ENCODE measurements around the gene DPEP2NB.
"Not testable (repeated sequence)": the region's sequence is repeated elsewhere in the genome, so short reads cannot be mapped to it uniquely, and the experiment has no call there.

DPEP2NB gene

DNA sequence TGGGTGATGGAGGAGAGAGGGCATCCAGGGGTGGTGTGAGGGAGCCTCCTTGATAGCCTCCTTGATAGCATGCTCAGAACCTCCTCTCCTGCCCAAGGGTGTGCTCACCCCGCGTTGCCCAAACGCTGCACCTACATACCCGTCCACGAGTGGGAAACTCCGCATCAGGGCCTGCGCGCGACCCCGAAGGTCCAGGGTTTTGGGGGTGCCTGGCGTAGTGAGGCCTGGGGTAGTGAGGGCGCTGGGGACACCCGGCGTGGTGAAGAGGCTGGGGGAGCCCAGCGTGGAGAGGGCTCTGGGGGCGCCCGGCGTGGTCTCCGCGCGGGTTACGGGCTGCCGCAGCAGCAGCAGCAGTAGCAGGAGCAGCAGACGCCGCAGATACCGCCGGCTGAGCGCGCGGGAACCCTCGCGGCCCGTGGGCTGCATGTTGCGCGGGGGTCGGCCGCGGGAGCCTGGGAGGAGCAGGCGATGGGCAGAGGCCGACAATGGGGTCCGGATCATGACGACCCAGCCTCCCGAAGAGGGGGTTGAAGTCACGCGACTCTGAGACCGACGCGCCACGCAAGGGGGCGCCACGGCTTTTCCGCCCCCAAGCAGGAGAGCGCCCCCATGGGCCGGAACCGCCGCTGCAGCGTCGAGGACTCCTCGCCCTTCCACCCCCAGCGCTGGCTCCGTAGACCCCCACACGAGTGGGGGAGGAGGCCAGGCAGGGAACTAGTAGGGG, 35.6 kb downstream of the DPEP2NB start, which contains the start of gene DPEP3:
Gene DPEP3, minus strand, starts transcription at position 545 of the 724 bp plus-strand sequence. Its CDS starts 119 bp downstream, at position 426.
- no peak for FAIRE-seq

DNA sequence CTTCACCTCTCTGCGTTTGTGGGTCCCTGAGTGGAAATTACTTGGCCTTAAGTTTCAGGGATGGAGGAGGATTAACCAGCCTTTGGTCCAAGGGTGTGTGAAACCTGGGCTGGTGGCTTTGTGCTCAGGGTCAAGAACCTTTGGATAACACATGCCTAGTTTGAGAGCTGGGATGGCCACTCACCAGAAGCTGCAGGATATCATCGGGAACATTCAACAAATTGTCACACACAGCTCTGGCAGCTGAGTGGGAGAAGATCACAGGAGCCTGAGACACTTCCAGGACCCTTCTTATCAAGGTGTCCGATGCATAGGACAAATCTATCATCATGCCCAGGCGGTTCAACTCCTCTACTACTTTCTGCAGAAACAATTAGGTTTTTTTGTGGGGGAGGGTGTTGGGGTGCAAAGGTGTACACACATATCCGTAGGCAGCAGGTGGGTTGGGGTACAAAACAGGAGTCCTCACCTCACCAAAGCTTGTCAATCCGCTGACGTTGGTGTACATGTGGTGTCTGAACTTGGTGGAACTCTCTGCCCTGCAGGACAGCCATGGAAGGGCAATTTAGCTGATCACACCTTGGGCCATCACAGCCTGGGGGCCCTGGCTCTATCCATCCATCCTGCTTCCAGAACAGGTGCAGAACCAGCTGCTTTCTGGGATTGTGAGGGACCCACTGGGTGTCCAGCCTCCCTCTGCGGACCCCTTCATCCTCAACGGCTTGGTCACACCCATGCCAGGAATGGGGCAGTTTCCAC, 38.1 kb downstream of the DPEP2NB start:
- no peak for FAIRE-seq

DNA sequence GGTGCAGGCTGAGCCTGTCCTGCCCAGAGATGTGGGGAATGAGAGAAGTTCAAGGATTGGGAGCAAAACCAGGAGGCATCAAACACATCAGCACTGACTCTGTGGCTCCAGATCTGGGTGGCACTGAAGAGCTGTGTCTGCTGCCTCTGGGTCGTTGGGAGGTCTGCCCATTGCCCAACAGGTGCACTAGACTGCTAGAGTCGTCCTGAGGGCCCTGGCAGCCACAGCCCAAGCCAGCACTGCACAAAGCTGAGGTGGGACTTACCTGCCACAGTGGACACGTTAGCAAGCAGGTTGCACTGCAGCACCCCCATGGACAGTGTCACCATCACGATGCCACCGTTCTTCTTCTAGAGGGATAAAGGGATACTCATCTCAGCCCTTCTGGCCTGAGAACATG, 38.7 kb downstream of the DPEP2NB start:
- no peak for FAIRE-seq

DNA sequence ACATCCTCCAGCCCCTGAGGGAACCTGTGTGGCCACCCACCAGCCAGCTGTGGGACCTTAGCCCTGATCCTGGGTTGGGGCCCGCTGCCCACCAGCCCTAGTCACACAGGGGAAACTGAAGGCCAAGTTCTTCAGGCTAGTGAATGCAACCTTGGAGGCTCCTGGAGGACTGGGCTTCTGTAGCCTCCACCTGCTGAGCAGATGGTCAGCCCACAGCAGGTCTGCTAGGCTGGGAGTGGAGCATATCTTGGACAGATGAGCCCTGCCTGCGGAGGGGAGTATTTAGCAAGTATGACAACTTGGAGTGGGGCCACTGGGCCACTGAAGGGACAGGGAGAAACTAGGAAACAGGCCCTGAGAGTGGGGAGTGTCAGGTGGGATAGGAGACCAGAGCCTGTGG, 39.5 kb downstream of the DPEP2NB start:
- FAIRE-seq: no peak

DNA sequence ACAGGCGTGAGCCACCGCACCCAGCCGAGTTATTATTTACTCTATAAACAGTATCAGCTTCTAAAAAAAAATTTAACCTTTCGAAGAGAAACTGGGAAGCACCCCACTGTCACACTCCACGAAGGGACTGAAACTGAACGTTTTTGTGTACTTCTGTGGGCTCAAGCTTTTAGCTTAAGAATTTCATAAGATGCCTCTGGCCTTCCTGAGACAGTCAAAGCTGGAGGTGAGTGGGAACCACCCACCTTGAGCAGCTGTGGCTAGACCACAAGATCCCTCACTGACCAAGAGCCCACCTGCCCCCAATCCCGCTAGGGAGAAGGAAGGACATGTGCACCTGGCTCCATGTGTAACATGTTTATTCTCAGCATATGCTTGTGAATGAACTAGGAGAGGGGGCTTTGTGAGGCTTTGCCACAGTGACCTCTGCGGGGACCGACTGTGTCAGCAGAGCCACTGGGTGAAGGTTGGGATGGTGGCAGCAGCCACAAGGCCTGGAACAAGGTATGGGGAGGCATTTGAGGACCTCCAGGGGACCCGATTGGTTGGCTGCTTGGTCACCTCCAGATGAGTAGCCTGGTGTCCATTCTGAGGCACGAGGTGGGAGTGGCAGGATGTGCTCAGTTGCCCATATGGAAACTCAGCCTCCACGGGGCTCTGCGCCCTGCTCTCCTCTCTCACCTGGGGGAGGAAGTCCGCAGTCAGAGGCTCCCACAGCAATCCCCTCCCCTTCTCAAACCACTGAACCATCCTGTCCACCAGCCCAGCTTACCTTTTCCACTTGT, 40.2 kb downstream of the DPEP2NB start:
- no peak for FAIRE-seq

DNA sequence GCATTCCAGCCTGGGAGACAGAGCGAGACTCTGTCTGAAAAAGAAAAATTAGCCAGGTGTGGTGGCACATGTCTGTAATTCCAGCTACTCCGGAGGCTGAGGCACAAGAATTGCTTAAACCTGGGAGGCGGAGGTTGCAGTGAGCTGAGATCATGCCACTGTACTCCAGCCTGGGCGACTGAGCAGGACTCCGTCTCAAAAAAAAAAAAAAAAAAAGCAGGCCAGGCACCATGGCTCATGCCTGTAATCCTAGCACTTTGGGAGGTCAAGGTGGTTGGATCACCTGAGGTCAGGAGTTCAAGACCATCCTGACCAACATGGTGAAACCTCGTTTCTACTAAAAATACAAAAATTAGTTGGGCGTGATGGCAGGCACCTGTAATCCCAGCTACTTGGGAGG, 43.4 kb downstream of the DPEP2NB start:
- FAIRE-seq: not testable (repeated sequence)

DNA sequence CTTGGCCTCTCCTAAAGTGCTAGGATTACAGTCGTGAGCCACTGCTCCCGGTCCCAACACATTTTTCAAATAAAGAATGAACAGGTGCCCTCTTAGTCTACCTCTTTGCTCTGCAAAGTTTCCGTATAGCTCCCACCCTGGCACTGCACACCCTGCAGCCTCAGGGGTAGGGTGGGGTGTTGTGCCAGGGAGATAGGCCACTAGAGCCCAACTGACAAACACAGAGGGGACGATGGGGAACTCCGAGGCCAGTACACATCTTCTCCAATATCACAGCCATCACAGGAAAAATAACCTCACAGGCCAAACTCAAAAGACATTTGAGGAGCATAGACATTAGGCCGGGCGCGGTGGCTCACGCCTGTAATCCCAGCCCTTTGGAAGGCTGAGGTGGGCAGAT, 44.6 kb downstream of the DPEP2NB start:
- no peak for FAIRE-seq

DNA sequence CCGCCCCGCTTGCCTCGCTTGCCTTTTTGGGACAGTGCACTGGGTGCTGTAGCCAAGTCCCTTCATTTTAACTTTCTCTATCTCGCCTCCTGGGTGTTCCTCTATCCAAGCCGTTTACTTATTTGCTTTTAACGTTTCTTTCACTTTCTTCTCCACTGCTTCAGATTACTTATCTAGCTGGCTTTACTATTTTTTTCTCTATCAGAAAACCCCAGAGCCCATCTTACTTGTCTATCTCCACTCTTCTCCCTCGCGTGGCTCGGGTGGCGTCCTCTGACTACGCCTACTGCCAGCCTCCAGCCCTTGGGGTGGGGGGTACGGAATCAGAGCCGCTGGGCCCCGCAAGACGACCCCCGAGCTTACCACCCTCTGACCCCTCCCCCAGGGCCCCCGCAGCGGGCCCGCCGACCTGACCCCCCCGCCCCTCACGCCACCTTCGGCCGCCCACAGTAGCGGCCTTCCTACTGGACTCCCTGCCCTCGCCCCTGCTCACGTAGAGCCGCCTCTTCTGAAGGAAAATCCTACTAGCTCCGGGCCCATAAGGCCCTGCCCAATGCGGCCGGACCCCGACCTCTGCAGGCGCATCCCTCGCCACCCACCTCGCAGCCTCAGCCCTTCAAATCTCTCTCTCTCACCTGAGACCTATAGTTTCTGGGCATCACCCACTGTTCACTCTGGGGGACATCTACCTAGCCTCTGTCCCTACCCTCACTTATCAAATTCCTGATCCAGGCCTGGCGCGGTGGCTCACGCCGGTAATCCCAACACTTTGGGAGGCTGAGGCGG, 46.3 kb downstream of the DPEP2NB start:
- no peak for FAIRE-seq

DNA sequence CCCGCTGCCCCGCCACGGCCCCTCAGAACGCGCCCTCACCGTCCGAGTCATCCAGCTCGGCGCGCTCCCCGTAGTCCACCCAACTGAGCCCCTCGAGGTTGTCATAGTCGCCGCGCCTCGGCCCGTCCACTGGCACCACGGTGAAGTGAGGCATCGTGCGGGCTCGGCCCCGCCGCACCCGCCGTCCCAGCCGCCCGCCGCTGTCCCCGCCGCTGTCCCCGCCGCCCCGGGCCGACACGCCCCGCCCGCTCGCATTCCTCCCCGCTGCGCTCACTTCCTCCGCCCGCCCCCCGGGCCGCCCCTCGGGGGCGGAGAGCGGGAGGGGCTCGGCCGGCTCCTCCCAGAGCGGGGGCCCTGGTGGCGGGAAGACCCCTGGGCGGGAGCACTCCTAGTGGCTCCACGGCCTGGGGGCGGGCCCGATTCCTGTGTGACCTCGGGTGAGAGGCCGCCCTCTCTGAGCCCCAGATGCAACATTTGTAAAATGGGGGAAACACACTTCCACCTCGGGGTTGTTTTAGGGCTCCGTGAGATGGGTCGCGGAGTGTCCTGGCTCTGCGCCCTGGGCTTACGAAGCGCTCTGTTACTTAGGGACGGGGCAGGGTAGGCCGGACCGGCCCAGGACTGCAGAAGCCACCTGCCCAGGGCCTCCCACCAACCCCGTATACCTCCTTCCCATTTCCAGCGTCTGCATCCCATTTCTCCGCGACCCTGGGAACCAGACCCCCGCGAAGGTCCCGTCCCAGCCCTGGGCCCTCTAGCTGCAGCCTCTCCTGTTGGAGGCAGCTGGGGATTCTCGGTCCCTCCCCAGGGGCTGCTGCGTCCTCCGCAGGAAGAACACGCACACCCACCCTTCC, 47.1 kb downstream of the DPEP2NB start, which contains the start of gene SLC12A4:
Gene SLC12A4, minus strand, starts transcription at position 238 of the 854 bp plus-strand sequence. Its CDS starts 84 bp downstream, at position 154.
- FAIRE-seq: no peak

DNA sequence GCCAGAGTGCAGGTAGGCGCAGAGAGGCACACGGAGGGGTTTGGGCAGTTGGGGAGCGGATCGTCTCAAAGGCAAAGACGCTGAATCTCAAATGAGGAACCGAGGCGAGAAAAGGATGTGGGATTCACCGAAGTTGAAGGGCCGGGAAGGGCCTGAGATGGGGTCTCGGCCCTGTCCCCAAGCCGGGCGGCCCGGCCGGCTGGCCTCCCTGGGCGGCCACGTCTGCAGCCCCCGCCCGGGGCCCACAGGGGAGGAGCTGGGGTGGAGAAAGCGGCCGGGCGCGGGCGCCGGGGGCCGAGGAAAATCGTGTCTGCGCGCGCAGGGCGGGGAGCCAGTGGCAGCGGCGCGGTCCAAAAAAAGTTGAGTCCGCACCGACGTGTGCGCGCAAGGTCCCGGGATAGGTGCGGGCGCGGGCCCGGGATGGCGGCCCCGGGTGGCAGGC, 47.7 kb downstream of the DPEP2NB start:
- FAIRE-seq: no peak

DNA sequence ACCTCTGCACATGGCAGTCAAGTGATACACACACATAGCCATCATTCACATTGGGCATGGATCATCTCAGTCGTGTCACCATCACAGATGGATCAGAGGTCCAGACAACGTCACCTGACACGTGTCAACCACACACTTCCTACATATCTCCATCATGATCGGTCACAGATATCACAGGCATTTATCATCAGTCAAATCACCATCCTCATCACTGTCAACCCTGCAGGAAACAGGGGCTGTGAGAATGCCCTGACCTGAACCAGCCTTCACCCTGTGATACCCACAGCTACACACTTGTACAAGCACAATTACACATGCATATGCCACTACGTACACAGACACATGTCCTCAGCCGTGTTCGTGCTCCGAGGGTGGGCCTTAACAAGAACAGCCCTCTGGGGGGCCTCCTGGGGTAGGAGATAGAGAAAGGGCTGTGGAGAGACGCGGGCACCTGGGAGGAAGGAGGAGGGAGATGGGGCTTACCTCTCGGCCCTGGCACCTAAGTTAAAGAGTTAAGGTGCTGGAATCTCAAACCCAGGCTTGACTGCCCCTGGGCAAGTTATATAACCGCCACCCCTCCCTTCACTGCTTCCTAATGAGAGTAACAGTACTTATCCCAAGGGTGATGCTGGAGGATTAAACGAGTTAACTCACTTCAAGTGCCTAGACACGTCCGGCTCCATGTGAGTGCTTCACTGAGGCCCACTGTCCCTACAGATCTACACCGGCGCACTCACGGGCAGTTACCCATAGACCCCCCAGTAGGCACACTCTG, 48.3 kb downstream of the DPEP2NB start:
- no peak for FAIRE-seq

DNA sequence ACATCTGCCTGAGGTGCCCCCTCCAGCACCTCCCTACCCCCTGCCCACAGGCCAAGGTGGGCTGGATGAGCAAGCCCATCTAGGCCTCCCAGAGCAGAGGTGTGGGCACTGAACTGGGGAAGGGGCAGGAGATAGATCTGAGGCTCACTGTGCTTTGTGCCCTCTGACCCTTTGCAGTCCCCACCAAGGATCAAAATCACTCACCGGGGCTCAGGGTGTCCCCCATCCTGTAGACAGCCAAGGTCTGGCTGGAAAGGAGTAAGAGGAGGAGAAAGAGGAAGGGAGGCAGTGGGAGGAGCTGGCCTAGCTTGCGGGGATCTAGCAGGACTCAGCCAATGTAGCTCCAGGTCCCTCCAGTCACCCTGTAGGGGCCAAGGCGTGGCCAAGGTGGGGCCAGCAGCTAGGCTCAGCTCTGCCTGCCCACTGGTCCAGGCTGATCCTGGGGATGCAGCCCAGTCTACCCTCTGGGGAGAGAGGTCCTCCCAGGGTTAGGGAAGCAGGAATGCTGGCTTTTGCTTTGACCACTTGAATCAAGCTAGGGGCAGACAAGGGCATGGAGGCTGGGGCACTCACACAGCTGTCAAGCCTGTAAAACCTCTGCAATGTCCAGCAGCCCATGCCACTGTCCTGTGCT, 49.0 kb downstream of the DPEP2NB start:
- no peak for FAIRE-seq

DNA sequence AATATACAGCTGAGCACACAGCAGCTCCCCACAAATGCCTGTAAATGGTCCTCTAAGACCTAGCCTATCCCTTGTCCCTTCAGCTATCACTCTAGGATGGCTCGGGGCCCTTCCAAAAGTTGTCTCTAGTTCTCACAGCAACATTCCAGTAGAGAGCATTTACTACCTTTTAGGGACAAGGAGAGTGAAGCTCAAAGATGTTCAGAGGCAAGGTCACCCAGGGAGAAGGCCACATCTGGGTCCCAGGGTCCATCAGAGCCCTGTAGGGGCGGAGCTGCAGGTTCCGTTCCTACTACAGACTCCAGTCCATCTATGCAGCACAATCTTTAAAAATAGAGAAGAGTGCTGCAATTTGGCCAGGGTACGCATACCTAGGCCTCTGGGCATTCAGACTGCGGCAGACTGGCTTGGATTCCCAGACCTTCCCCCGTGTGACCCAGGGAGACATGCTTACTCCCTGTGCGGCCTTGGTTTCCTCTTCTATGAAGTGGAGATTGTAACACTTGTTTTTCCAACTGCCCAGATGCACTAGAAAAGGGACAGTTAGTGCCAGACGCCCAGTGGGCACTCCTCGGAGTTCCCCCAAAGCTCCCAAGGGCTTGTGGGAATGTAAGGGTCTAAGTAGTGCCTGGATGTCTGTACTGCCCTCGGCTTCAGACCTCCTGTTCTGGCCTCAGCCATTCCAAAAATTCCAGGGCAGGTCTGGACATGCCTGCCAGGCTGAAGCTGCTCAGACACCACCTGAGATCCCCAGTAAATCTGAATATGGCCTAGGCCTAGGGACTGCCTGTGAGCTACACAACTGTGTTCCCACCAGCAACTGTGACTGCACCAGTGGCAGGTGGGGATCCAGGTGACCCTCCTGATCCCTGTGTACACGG, 49.8 kb downstream of the DPEP2NB start:
- FAIRE-seq: no peak

DNA sequence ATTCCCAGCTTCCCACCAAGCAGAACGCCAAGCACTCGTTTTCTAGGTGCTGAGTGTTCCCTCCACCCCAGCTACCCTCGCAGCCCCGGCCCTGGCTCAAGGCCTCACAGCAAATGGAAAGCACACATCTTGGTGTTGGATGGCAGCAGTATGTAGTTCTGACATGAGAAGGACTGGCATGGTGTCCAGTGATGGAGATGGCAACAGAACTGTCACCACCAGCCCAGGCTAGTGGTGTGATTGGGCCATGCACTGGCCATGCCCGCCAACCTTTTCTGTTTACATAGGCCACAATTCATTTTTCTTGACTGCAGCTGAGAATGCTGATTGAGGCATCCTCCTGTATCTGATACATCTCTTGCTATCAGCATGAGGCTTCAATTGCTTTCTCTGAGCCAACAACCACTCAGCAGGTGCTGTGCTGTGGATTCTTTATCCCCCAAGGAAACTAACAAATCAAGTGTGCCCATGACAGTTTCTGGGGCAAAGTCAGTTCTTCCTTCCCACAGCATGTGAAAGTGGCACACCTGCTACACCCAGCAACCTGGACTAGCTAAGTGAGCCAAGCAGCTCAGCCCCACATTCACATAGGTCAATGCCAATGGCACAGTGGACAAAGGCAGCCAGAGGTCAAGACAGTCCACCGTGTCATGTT, 51.1 kb downstream of the DPEP2NB start:
- no peak for FAIRE-seq

DNA sequence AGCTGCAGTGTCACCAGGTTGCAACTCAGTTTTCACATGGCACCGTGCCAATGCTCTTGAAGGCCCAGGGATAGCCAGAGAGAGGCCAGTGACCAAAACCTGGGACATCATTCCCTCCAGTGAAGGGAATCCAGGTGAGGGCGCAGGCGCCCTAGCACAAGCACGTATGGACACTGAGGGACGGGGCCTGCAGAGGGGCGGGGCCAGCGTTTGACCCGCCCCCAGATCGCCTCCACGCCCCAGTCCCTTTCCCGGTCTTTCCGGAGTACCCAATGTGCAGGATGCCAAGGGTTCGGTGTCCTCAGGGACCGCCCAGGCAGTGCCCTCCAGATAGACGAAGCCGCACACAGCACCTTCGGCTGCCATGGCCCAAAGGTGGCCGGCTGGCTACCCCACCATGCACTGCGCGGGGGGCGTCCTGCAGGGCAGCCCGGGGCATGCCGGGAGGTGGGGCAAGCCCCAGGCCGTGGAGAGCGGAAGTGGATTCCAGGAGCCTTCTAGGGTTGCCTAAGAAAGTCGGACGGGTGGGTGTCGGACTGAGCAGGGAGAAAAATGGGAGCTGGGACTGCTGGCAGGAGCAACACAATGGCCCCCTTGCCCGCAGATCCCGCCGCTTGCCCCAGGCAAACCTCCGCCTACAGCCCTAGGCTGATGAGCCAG, 51.9 kb downstream of the DPEP2NB start:
- no peak for FAIRE-seq
